ENCODE results near the gene POFUT1. TPM values are rescaled to one million over a fixed set of nuclear protein-coding genes. Genes with fewer than 3 reads are reported as not detected.

The POFUT1 gene
- total RNA-seq, 1 experiment from 2014 or later: 29.4 TPM

DNA sequence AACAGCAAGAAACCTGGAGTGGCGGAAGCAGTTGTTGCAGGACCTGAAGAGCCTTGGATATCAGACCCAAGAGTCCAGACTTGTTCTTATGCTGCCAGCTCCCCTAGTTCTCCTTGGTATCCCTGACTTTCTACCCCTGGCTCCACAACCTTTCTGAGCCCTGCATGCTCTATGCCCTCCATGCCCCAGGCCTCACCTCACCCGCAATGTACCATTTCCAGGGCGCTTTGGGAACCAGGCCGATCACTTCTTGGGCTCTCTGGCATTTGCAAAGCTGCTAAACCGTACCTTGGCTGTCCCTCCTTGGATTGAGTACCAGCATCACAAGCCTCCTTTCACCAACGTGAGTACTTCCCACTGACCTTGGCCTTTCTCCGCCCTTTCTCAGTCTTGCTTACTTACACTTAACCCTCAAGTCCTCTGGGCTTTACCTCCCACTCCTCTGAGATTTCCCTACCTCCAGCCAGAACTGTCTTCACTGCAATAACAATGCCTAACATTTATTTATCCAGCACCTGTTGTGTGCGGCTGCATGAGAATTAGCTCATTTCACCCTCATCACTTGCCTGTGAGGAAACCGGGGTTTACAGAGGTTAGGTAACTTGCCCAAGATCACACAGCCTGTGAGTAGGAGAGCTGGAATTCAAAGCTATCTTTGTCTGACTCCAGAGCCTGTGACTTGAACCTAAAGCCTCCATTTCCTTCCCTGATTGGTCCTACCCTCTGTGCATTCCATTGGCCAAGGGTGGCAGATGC, 2.3 kb downstream of the POFUT1 start (continued):
- TF ChIP-seq, protein P1, sequence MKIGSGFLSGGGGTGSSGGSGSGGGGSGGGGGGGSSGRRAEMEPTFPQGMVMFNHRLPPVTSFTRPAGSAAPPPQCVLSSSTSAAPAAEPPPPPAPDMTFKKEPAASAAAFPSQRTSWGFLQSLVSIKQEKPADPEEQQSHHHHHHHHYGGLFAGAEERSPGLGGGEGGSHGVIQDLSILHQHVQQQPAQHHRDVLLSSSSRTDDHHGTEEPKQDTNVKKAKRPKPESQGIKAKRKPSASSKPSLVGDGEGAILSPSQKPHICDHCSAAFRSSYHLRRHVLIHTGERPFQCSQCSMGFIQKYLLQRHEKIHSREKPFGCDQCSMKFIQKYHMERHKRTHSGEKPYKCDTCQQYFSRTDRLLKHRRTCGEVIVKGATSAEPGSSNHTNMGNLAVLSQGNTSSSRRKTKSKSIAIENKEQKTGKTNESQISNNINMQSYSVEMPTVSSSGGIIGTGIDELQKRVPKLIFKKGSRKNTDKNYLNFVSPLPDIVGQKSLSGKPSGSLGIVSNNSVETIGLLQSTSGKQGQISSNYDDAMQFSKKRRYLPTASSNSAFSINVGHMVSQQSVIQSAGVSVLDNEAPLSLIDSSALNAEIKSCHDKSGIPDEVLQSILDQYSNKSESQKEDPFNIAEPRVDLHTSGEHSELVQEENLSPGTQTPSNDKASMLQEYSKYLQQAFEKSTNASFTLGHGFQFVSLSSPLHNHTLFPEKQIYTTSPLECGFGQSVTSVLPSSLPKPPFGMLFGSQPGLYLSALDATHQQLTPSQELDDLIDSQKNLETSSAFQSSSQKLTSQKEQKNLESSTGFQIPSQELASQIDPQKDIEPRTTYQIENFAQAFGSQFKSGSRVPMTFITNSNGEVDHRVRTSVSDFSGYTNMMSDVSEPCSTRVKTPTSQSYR (CRISPR knock-in tag; IDR thresholded peaks at IDR 0.05): no peak
- TF ChIP-seq ZNF423 (CRISPR knock-in tag; IDR thresholded peaks at IDR 0.05) (no peak), HMGXB4 (CRISPR knock-in tag; IDR thresholded peaks at IDR 0.05) (no peak), NFE2L1 (CRISPR knock-in tag; IDR thresholded peaks at IDR 0.05) (no peak), CDX4 (CRISPR knock-in tag; IDR thresholded peaks at IDR 0.05; ENCODE audit: borderline replicate concordance) (no peak), SOX15 (CRISPR knock-in tag; IDR thresholded peaks at IDR 0.05) (no peak), ZNF219 (CRISPR knock-in tag; IDR thresholded peaks at IDR 0.05; ENCODE audit: borderline replicate concordance) (no peak), FOXJ3 (CRISPR knock-in tag; IDR thresholded peaks at IDR 0.05; ENCODE audit: borderline replicate concordance) (no peak)
- TF ChIP-seq, protein P2, sequence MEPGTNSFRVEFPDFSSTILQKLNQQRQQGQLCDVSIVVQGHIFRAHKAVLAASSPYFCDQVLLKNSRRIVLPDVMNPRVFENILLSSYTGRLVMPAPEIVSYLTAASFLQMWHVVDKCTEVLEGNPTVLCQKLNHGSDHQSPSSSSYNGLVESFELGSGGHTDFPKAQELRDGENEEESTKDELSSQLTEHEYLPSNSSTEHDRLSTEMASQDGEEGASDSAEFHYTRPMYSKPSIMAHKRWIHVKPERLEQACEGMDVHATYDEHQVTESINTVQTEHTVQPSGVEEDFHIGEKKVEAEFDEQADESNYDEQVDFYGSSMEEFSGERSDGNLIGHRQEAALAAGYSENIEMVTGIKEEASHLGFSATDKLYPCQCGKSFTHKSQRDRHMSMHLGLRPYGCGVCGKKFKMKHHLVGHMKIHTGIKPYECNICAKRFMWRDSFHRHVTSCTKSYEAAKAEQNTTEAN (CRISPR knock-in tag; IDR thresholded peaks at IDR 0.05): no peak

- ChIA-PET CTCF (no interaction called here), POLR2A (no interaction called here)
- H3K36me3 Mint-ChIP-seq: peaks cover 48% of the 10 kb centered on the region
- no peak for DNase-seq (ENCODE audit: low spot score)
- 0 out of 2 replicates have a peak, but pooled peaks cover 4% of the 10 kb centered on the region for H3K4me1 Mint-ChIP-seq
- no peak overlapping the region for H3K27ac Mint-ChIP-seq
- H3K4me3 Mint-ChIP-seq: no peak overlapping the region
- ATAC-seq: no peak
- H3K27me3 Mint-ChIP-seq (ENCODE audit: low read depth): no peaks in the 10 kb centered on the region
- no peaks in the 10 kb centered on the region for H3K9me3 Mint-ChIP-seq
- TF ChIP-seq NR1H2 (CRISPR knock-in tag; IDR thresholded peaks at IDR 0.05) (no peak), ZNF219 (CRISPR knock-in tag; IDR thresholded peaks at IDR 0.05; ENCODE audit: borderline replicate concordance) (no peak), PRRX2 (CRISPR knock-in tag; IDR thresholded peaks at IDR 0.05) (no peak), RORB (CRISPR knock-in tag; IDR thresholded peaks at IDR 0.05) (no peak), IRF2 (CRISPR knock-in tag; IDR thresholded peaks at IDR 0.05; ENCODE audit: borderline replicate concordance, low read depth) (no peak), FOXP4 (CRISPR knock-in tag; IDR thresholded peaks at IDR 0.05) (no peak), ZNF416 (CRISPR knock-in tag; IDR thresholded peaks at IDR 0.05) (no peak)
- TF ChIP-seq, protein P3, sequence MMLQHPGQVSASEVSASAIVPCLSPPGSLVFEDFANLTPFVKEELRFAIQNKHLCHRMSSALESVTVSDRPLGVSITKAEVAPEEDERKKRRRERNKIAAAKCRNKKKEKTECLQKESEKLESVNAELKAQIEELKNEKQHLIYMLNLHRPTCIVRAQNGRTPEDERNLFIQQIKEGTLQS (CRISPR knock-in tag; conservative IDR thresholded peaks at IDR 0.05): no peak
- TF ChIP-seq, protein P4, sequence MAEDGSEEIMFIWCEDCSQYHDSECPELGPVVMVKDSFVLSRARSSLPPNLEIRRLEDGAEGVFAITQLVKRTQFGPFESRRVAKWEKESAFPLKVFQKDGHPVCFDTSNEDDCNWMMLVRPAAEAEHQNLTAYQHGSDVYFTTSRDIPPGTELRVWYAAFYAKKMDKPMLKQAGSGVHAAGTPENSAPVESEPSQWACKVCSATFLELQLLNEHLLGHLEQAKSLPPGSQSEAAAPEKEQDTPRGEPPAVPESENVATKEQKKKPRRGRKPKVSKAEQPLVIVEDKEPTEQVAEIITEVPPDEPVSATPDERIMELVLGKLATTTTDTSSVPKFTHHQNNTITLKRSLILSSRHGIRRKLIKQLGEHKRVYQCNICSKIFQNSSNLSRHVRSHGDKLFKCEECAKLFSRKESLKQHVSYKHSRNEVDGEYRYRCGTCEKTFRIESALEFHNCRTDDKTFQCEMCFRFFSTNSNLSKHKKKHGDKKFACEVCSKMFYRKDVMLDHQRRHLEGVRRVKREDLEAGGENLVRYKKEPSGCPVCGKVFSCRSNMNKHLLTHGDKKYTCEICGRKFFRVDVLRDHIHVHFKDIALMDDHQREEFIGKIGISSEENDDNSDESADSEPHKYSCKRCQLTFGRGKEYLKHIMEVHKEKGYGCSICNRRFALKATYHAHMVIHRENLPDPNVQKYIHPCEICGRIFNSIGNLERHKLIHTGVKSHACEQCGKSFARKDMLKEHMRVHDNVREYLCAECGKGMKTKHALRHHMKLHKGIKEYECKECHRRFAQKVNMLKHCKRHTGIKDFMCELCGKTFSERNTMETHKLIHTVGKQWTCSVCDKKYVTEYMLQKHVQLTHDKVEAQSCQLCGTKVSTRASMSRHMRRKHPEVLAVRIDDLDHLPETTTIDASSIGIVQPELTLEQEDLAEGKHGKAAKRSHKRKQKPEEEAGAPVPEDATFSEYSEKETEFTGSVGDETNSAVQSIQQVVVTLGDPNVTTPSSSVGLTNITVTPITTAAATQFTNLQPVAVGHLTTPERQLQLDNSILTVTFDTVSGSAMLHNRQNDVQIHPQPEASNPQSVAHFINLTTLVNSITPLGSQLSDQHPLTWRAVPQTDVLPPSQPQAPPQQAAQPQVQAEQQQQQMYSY (CRISPR knock-in tag; IDR thresholded peaks at IDR 0.05): no peak
- TF ChIP-seq, protein P5, sequence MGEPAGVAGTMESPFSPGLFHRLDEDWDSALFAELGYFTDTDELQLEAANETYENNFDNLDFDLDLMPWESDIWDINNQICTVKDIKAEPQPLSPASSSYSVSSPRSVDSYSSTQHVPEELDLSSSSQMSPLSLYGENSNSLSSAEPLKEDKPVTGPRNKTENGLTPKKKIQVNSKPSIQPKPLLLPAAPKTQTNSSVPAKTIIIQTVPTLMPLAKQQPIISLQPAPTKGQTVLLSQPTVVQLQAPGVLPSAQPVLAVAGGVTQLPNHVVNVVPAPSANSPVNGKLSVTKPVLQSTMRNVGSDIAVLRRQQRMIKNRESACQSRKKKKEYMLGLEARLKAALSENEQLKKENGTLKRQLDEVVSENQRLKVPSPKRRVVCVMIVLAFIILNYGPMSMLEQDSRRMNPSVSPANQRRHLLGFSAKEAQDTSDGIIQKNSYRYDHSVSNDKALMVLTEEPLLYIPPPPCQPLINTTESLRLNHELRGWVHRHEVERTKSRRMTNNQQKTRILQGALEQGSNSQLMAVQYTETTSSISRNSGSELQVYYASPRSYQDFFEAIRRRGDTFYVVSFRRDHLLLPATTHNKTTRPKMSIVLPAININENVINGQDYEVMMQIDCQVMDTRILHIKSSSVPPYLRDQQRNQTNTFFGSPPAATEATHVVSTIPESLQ (CRISPR knock-in tag; IDR thresholded peaks at IDR 0.05): no peak
- TF ChIP-seq, protein P6, sequence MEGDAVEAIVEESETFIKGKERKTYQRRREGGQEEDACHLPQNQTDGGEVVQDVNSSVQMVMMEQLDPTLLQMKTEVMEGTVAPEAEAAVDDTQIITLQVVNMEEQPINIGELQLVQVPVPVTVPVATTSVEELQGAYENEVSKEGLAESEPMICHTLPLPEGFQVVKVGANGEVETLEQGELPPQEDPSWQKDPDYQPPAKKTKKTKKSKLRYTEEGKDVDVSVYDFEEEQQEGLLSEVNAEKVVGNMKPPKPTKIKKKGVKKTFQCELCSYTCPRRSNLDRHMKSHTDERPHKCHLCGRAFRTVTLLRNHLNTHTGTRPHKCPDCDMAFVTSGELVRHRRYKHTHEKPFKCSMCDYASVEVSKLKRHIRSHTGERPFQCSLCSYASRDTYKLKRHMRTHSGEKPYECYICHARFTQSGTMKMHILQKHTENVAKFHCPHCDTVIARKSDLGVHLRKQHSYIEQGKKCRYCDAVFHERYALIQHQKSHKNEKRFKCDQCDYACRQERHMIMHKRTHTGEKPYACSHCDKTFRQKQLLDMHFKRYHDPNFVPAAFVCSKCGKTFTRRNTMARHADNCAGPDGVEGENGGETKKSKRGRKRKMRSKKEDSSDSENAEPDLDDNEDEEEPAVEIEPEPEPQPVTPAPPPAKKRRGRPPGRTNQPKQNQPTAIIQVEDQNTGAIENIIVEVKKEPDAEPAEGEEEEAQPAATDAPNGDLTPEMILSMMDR (IDR thresholded peaks at IDR 0.05): no peak
These were observed 6.2 kb downstream of the POFUT1 start for GRCh38 chr20:32213870-32214269.
